Thoracic aorta (tissue), 2 donors: ENCODE measurements around the gene SMS. TPM values are rescaled to one million over a fixed set of nuclear protein-coding genes. Genes with fewer than 3 reads are reported as not detected.

Experiments used
- ATAC-seq: fragments of 150-250 bp; one replicate; pipeline ENCODE4 v1.8.0; 2017; ENCODE audit warnings: low read depth; ENCODE audit not compliant: insufficient number of reproducible peaks, low FRiP score
- DNase-seq: peaks from one replicate; pipeline ENCODE4 v3.0.0-alpha.2; 2020; ENCODE audit warnings: low spot score
- H3K27ac ChIP-seq, 2 donors: fragments of 200-600 bp; sonication (generic); 1 replicate in 1 of 2; 2 replicates in 1 of 2; pipeline ENCODE4 v1.5.1; 2016; ENCODE audit warnings: mild to moderate bottlenecking in 2 of 2, moderate library complexity in 2 of 2
- H3K27me3 ChIP-seq: fragments of 200-600 bp; sonication (generic); replicated peaks from 2 replicates; pipeline ENCODE4 v1.6.0; 2016; ENCODE audit warnings: mild to moderate bottlenecking; ENCODE audit not compliant: insufficient read depth
- H3K36me3 ChIP-seq: fragments of 200-600 bp; sonication (generic); one replicate; pipeline ENCODE4 v1.5.1; 2016
- H3K4me1 ChIP-seq, 2 donors: fragments of 200-600 bp; sonication (generic); 1 replicate in 1 of 2; 2 replicates in 1 of 2; pipeline versions ENCODE4 v1.5.1 to v1.6.0; 2016; ENCODE audit warnings: low read depth in 2 of 2, mild to moderate bottlenecking in 1 of 2; ENCODE audit not compliant: control insufficient read depth in 1 of 2
- H3K4me3 ChIP-seq: fragments of 200-600 bp; sonication (generic); 2 replicates; pipeline ENCODE4 v1.5.1; 2016; ENCODE audit warnings: mild to moderate bottlenecking
- H3K9me3 ChIP-seq: fragments of 200-600 bp; sonication (generic); 2 replicates; pipeline ENCODE4 v1.5.1; 2016
- CTCF ChIP-seq: fragments of 200-600 bp; sonication (generic); IDR thresholded peaks from one replicate; pipeline ENCODE4 v1.5.1; 2019; ENCODE audit warnings: antibody characterized with exemption
- total RNA-seq, 2 donors: library from RNA; depleted of rRNA; stranded (reverse); fragments of >200 nt; gene quantifications; one replicate each; pipeline versions ENCODE4 v1.1.0 to v1.2.3, GENCODE V29; 2016

The SMS gene
- total RNA-seq, 2 donors from 2014 or later, result 37.8 to 61.6 TPM

- Histone ChIP-seq H3K36me3 (peaks cover 3% of the 10 kb centered on the region), H3K27me3 (no peaks in the 10 kb centered on the region), H3K4me3 (no peak overlapping the region), H3K4me1 (peaks cover 0 to 10% of the 10 kb centered on the region in 2 donors), H3K27ac (peak overlapping the region in 1 of 2 donors; percentile 52), H3K9me3 (no peaks in the 10 kb centered on the region)
- TF ChIP-seq CTCF, result no peak
- DNase-seq (no peak), ATAC-seq (no peak)
Measured at GRCh38 chrX:21972046-21972445, 31.5 kb downstream of the SMS start.

GRCh38 chrX:21972721-21973120, 32.2 kb downstream of the SMS start:
- Histone ChIP-seq H3K27me3 (no peaks in the 10 kb centered on the region), H3K27ac (peak overlapping the region in 1 of 2 donors; percentile 58), H3K36me3 (peaks cover 3% of the 10 kb centered on the region), H3K4me1 (peaks cover 0 to 10% of the 10 kb centered on the region in 2 donors), H3K9me3 (no peaks in the 10 kb centered on the region), H3K4me3 (no peak overlapping the region)
- no peak for ATAC-seq
- no peak for TF ChIP-seq CTCF
- DNase-seq, result no peak

- Histone ChIP-seq H3K4me3 (no peak overlapping the region), H3K4me1 (peaks cover 0 to 10% of the 10 kb centered on the region in 2 donors), H3K27ac (peak overlapping the region in 1 of 2 donors; percentile 58), H3K36me3 (no peaks in the 10 kb centered on the region), H3K27me3 (no peaks in the 10 kb centered on the region), H3K9me3 (no peaks in the 10 kb centered on the region)
- no peak for TF ChIP-seq CTCF
- DNase-seq (no peak), ATAC-seq (no peak)
Measured at GRCh38 chrX:21973321-21974010, 33.0 kb downstream of the SMS start.

GRCh38 chrX:21974011-21974385, 33.5 kb downstream of the SMS start:
- H3K9me3 ChIP-seq, result no peaks in the 10 kb centered on the region
- H3K27ac ChIP-seq, result peak overlapping the region in 1 of 2 donors; percentile 58
- DNase-seq (no peak), ATAC-seq (no peak)
- H3K4me1 ChIP-seq, result peaks cover 0 to 10% of the 10 kb centered on the region in 2 donors
- no peaks in the 10 kb centered on the region for H3K27me3 ChIP-seq
- H3K4me3 ChIP-seq, result no peak overlapping the region
- H3K36me3 ChIP-seq, result no peaks in the 10 kb centered on the region
- TF ChIP-seq CTCF, result no peak

GRCh38 chrX:21975242-21975641, 34.7 kb downstream of the SMS start:
- TF ChIP-seq CTCF, result no peak
- DNase-seq (no peak), ATAC-seq (no peak)
- Histone ChIP-seq H3K27me3 (no peaks in the 10 kb centered on the region), H3K4me1 (peaks cover 0 to 10% of the 10 kb centered on the region in 2 donors), H3K27ac (peak overlapping the region in 1 of 2 donors; percentile 61), H3K4me3 (no peak overlapping the region), H3K9me3 (no peaks in the 10 kb centered on the region), H3K36me3 (no peaks in the 10 kb centered on the region)
